Lower leg skin (tissue), 3 donors: ENCODE results near the gene TUB.

ENCODE experiments used
- CTCF ChIP-seq, 3 donors: fragments of 450-650 bp; IDR thresholded peaks; one replicate each; pipeline ENCODE4 v1.5.1; 2016; ENCODE audit warnings: antibody characterized with exemption in 3 of 3, mild to moderate bottlenecking in 3 of 3, moderate library complexity in 2 of 3
- POLR2A ChIP-seq, 2 donors: fragments of 450-650 bp; IDR thresholded peaks; one replicate each; pipeline ENCODE4 v1.6.1; 2016 to 2017; ENCODE audit warnings: antibody characterized with exemption in 2 of 2, mild to moderate bottlenecking in 1 of 2, moderate library complexity in 1 of 2

DNA sequence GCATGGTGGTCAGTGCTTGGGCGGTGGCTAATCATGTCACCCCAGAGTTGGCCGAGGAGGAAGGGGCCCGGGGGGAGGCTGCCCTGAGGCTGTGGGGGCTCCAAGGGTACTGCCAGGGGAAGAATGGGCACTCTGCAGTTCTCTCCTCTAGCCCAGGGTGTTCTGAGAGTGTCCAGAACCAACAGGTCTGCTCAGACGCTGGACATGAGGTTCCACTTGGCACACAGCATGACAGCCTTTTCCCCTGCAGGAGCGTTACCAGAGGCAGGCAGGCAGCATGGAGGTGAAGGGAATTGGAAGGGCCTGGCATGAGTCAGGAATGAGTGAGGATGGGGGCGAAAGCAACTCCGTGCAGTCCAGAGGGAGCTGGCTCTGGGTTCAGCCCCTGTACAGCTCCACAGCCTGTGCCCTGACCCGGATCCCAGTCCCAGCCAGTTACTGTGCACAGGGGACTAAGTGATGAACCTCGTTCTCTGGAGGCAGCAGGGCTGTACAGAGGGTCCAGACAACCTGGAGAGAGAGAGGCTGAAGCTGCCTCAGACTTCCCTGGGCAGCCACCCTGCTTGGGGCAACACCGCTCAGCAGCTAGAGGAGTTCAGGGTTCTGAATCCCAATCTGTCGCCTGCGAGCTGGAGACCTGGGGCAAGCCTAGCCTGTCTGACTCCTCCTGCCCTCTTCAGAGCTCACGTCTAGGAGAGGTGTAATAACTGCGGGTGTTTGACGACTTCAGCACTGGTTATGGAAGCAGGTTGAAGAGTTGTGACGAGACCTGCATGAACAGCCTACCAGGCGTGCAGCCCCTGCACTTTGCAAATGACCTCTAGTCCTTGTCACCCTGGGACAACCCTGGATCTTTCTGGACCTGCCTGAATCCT lies 14.7 kb upstream of the TUB start:
- TF ChIP-seq CTCF (IDR thresholded peaks at IDR 0.05) (no peak), POLR2A (IDR thresholded peaks at IDR 0.05) (no peak)
